GM06990 (cell line): ENCODE data around the gene BANP.
"Not testable (repeated sequence)": the region's sequence is repeated elsewhere in the genome, so short reads cannot be mapped to it uniquely, and the experiment has no call there.

Experiments
- DNase-seq: peaks from one replicate; pipeline ENCODE4 v3.0.0-alpha.2; 2011; ENCODE audit not compliant: insufficient read length; ENCODE audit errors: extremely low read depth
- H3K27me3 ChIP-seq: replicated peaks from 2 replicates; pipeline ENCODE4 v1.6.0; 2011; ENCODE audit warnings: low read length; ENCODE audit not compliant: control insufficient read depth, insufficient read depth
- H3K36me3 ChIP-seq: 2 replicates; pipeline ENCODE4 v1.5.1; 2011; ENCODE audit warnings: low read length; ENCODE audit not compliant: control insufficient read depth, insufficient read depth
- H3K4me3 ChIP-seq: replicated peaks from 2 replicates; pipeline ENCODE4 v1.5.1; 2011; ENCODE audit warnings: low read depth, mild to moderate bottlenecking, control low read depth, low read length
- CTCF ChIP-seq: IDR thresholded peaks from 2 replicates; pipeline ENCODE4 v1.5.1; 2011; ENCODE audit warnings: low read length, control low read depth, mild to moderate bottlenecking, inconsistent platforms; ENCODE audit not compliant: insufficient read depth, poor library complexity, severe bottlenecking

The BANP gene

GRCh38 chr16:87927195-87927562 lies 24.1 kb upstream of the BANP start:
- Histone ChIP-seq H3K27me3 (no peaks in the 10 kb centered on the region), H3K4me3 (no peak overlapping the region), H3K36me3 (no peaks in the 10 kb centered on the region)
- peak; percentile 8 for TF ChIP-seq CTCF
- DNase-seq = no peak

- H3K27me3 ChIP-seq = no peaks in the 10 kb centered on the region
- no peaks in the 10 kb centered on the region for H3K36me3 ChIP-seq
- no peak overlapping the region for H3K4me3 ChIP-seq
- no peak for DNase-seq
- no peak for TF ChIP-seq CTCF
Observed at GRCh38 chr16:87929986-87930385, 21.2 kb upstream of the BANP start.

- peak; percentile 45 for TF ChIP-seq CTCF
- no peaks in the 10 kb centered on the region for H3K27me3 ChIP-seq
- no peak for DNase-seq
- no peak overlapping the region for H3K4me3 ChIP-seq
- no peaks in the 10 kb centered on the region for H3K36me3 ChIP-seq
Observed at GRCh38 chr16:87930456-87930855, 20.8 kb upstream of the BANP start.

GRCh38 chr16:87931504-87931903 lies 19.7 kb upstream of the BANP start:
- no peaks in the 10 kb centered on the region for H3K27me3 ChIP-seq
- no peak overlapping the region for H3K4me3 ChIP-seq
- no peaks in the 10 kb centered on the region for H3K36me3 ChIP-seq
- DNase-seq = no peak
- TF ChIP-seq CTCF = no peak

GRCh38 chr16:87932475-87933139 lies 18.6 kb upstream of the BANP start:
- DNase-seq, H3K4me3 ChIP-seq, H3K36me3 ChIP-seq, H3K27me3 ChIP-seq: not testable (repeated sequence)

- no peak overlapping the region for H3K4me3 ChIP-seq
- DNase-seq = no peak
- H3K36me3 ChIP-seq = no peaks in the 10 kb centered on the region
- no peaks in the 10 kb centered on the region for H3K27me3 ChIP-seq
- TF ChIP-seq CTCF = no peak
Observed at GRCh38 chr16:87933140-87933495, 18.1 kb upstream of the BANP start.

- not testable (repeated sequence) for H3K36me3 ChIP-seq, H3K4me3 ChIP-seq, H3K27me3 ChIP-seq, DNase-seq
Observed at GRCh38 chr16:87934752-87935425, 16.3 kb upstream of the BANP start.

- H3K27me3 ChIP-seq, DNase-seq, H3K36me3 ChIP-seq, H3K4me3 ChIP-seq: not testable (repeated sequence)
Observed at GRCh38 chr16:87936016-87936374, 15.2 kb upstream of the BANP start.
